ENCODE results near the gene KRT6B.
"Not testable (repeated sequence)": the region's sequence is repeated elsewhere in the genome, so short reads cannot be mapped to it uniquely, and the experiment has no call there.

The KRT6B gene

DNA sequence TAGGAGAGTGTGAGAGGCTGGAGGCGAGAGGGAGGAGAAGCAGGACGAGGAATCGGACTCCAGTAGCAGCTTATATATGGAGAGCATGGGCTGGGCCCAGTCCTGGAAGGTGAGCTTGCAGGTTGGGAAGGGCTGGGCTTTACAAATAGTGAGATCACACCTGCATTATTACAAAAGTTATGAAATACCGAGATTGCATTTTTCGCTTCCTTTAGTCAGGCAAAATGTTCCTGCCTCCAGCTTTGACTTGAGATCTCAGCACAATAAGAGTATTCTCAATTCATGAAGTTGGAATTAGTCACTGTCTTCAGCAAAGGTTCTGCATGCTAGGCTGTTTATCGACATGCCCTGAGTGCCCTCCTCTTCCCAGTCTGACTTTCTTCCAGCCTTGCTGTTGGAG lies at the start of gene KRT6B:
TSS of gene KRT6B (minus strand) at position 46 of the 400 bp plus-strand sequence. CDS start 68 bp downstream, outside the sequence.
- DNase-seq (ENCODE audit: low spot score), result no peak

DNA sequence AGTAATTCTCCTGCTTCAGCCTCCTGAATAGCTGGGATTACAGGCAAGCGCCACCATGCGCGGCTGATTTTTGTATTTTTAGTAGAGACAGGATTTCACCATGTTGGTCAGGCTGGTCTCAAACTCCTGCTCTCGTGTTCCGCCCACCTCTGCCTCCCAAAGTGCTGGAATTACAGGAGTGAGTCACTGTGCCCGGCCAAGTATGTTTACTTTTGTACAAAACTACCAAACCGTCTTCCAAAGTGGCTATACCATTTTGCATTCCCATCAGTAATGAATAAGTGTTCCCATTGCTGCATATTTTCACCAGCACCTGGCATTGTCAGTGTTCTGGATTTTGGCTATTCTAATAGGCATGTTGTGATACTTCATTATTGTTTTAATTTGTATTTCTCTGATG lies 49.5 kb upstream of the KRT6B start:
- no peak for DNase-seq (ENCODE audit: low spot score)

DNA sequence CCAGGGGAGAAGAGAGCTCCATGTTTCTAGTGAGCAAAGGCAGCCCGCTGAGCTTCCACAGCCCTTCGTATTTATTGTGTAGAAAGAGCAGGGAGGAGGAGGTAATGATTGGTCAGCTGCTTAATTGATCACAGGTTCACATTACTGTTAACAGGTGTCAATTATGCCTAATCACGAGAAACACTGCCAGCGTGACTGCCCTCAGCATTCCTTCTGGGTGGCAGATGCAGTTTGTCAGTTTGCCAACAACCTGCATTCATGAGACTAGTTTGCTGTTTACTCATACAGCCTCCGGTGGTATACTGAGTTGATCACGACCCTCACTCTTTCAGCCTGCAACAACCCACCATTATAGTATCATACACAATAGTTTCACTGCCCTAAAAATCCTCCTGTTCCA lies 48.6 kb upstream of the KRT6B start:
- DNase-seq (ENCODE audit: low spot score), result not testable (repeated sequence)

DNA sequence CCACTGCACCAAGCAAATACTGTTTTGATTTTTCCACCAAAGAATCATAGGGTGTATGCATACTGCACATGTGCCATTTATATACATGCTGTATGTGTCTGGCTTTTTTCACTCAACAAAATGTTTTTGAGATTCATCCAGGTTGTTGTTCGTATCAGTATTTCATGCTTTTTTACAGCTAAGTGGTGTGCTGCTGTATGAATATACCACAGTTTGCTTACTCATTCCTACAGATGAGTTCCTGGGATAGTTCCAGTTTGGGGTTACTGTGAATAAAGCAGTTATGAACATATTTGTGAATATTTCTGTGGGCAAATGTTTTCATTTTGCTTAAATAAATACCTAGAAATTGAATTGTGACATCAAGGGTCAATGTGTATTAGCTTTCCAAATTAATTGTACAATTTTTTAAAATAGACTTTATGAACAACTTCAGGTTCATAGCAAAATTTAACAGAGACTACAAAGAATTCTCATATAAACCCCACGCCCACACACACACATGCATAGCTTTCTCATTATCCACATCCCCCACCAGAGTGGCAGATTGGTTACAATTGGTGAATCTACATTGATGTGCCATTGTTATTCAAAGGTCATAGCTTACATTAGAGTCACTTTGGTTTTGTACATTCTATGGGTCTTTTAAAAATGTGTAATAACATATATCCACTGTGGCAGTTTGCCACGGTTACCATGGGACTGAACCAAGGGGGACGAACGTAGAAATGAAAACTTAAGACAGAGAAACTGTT lies 48.0 kb upstream of the KRT6B start:
- no peak for DNase-seq (ENCODE audit: low spot score)

DNA sequence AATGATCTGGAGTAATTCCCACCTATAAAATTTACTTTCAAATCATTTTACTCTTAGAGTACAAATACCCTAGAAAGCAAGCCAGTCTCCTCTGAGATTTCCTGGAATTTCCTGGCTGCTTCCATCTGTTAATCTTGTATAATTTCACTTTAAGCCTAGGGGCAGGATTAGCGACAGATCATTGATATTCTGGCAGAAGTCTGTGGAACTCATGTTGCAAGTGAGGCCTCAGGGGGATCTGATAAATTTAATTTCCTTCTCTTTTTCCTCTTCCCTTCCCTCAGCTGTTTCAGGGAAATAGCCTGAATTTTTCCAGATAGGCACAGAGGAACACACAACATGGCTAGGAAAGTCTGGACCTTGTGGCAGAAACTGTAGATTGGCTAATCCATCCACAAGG lies 47.0 kb upstream of the KRT6B start:
- DNase-seq (ENCODE audit: low spot score), result no peak

DNA sequence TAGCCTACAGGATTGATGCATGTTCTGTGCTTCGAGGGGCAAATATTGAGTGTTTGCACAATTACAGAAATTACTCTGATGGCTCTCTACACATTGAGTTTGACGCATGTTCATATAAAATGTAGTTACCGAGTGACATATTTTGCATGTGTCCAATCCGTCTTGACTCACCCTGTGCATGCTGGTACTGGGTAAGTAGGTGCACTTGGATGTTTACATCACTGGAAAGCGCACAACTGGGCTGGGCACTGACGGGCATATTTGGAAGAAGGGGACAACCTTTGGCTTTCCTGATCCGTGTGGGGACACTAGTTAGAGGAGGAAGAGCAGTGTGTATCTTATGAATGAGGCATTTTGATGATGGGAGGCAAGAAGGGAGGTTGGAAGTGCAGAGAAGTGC lies 46.0 kb upstream of the KRT6B start:
- DNase-seq (ENCODE audit: low spot score), result no peak

DNA sequence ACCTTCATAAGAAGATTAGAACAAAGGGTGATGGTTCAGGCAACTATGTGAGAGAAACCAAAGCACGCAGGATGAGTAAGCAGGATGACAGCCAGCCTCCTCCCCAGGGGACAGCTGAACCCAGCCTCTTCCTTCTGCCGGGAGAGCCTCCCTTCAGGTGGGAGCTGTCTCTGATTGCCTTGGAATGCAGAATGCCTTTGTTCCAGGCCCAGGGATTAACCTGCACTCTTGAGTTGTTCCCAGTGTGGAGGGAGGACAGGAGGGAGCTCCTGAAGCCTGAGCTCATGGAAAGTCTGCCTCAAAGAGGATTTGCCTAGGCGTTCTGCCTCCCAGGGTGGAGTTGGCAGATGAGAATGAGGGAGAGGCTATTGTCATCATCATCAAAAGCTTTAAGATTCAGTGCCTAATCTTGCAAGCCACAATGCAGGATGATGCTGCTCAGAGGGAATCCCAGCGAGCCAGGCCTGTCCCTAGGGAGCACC lies 44.7 kb upstream of the KRT6B start:
- DNase-seq (ENCODE audit: low spot score), result no peak

DNA sequence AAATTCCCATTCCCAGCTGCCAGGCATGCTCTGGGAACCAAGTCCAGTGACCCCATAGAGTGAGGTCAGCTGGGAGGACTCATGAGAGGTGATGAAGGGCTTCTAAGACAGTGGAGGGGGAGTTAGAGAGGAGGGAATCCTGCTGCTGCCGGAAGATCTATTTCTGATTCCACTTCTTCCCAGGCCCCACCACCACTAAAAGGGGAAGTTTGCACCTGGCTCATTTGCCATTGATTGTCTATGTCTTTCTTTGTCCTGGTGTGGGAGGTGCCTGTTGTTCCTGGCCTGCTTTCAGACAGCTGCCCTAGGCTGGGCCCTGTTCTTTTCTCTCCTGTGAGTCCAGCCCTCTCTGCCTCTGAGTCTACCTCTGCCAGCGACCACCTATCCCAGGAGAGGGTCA lies 44.1 kb upstream of the KRT6B start:
- no peak for DNase-seq (ENCODE audit: low spot score)

DNA sequence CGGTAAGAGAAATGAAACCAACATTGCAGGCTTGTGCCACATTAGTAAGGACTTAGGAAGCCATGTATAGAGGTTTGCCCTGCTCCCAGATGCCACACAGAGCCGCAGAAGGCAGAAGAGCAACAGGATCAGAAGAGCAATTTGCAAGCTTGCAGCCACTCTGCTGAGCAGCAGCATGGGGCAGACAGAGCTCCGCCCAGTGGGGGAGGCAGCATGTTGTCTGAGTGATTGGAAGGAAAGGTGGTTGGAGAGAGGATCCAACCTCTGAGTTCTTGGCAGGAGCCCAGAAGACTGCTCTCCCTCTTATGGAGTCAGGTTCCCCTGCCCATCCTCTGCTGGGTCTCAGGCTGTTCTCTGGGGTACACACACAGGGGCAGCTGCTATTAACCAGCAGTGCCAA lies 43.4 kb upstream of the KRT6B start:
- DNase-seq (ENCODE audit: low spot score), result no peak

DNA sequence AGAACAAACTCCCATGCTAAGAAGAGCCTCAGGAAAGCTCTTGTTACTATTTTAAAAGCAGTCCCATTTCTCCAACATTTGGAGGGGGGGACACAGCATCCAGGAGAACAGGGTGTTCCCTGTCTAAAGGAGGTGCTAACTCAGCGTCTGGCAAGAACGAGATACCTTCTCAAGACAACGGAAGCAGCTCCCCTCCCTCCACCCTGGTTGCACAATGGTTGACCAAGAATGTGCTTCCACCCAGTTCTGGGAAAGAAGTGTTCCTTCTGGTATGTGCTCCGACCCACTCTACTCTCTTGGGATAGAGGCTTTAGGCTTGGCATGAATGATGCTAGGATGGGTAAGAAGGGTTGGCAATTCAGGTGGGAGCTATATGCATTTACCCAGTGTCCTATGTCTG lies 42.6 kb upstream of the KRT6B start:
- no peak for DNase-seq (ENCODE audit: low spot score)

DNA sequence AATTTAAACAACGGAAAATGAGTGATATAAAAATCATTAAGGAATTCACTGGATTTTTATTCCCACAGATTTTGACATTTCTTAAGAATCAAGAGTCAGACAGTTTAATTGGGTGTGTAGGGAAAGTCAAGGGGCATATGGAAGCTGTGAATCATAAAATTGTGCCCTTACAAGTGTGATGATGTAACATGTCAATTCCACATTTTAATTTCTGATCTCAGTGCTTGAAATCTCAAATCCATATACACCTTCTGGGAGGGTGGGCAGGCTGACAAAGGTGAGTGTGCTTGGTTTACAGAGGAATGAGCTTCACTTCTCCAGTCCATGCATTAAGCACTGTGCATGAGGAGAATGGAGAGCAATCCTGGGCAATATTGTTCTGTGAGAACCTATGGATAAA lies 42.2 kb upstream of the KRT6B start:
- no peak for DNase-seq (ENCODE audit: low spot score)

DNA sequence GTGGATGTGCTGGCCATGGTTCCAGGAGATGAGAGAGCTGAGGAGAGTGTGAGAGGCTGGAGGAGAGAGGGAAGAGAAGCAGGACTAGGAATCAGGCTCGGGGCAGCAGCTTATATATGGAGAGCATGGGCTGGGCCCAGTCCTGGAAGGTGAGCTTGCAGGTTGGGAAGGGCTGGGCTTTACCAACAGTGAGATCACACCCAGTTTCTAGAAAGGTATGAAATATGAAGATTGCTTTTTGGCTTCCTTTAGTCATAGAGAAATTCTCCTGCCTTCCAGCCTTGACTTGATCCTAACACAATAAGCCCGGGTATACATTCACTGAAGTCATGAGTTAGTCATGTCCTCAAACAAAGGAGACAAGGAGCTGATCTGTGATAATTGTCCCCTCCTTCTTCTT lies 41.2 kb upstream of the KRT6B start, which contains the start of gene KRT6A:
TSS of gene KRT6A (minus strand) at position 86 of the 400 bp plus-strand sequence. CDS start at position 17, 69 bp downstream.
- no peak for DNase-seq (ENCODE audit: low spot score)

DNA sequence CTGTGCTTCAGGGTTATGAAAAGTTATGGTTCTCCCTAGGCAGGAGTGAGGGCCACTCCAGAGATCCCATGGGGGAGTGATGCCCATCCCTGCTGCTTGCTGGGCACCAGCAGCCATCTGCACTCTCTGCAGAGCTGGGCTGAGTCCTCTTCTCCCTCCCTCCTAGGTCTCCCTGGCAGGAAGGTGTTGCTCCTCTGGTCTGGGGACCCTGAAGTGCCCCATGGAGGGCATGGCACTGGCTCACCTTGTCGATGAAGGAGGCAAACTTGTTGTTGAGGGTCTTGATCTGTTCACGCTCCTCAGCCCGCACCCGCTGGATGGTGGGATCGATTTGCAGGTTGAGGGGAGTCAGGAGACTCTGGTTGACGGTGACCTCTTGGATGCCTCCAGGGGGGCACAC lies 40.5 kb upstream of the KRT6B start:
- DNase-seq (ENCODE audit: low spot score), result not testable (repeated sequence)

DNA sequence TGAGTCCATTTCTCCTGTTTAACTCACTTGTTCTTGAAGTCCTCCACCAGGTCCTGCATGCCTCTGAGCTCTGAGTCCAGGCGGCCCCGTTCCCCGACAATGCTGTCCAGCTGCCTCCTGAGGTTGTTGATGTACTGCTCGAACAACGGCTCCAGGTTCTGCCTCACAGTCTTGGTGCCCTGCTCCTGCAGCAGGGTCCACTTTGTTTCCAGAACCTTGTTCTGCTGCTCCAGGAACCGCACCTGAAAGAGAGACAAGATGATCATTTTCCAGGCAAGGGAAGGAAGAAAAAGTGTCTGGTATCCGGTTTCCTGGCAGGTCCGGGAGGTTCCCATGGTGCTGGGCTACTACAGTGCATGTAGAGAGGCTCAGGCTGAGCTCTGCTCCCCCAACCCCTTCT lies 39.5 kb upstream of the KRT6B start:
- not testable (repeated sequence) for DNase-seq (ENCODE audit: low spot score)

DNA sequence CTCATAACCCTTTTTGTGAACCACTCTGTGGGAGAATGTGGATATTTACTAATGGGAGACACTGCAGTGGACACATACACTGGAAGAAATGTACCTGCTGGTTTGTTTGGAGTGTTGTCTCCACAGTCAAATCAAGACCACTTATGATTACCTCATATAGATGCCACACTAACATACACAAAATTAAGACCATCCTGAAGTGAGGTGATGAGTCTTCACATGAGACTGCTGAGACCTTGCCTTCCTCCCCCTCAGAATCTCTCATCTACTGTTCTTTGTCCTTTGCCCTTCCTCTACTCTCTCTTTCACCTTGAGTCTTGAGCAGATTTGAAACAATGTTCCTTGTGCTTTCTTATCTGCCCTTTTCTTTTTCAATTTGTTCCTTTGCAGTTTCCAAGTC lies 36.8 kb upstream of the KRT6B start:
- DNase-seq (ENCODE audit: low spot score), result no peak

DNA sequence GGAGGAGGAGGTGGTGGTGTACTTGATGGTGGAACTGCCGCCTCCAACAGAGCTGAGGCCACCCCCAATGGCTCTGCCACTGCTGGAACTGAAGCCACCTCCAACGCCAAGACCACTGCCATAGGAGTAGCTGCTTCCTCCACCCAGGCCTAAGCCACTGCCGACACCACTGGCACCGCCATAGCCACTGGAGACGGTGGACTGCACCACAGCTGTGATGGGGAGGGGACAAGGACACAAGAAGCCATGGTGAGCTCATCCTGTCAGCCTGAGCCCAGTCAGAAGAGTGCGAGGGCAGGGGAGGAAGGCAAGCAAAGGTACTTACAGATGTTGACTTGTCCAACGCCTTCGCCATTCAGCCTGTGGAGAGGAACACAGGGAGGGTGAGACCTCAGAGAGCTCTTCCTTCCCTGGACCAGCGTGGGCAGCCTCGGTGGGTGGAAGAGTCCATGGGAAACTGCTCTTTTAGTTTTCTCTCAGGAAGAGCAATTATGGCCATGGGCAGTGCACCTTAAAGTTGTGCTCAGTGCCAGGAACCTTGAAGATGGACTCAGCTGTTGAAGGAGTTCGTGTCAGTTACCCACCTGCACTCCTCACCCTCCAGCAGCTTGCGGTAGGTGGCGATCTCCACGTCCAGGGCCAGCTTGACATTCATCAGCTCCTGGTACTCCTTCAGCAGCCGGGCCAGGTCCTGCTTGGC lies 35.9 kb upstream of the KRT6B start:
- not testable (repeated sequence) for DNase-seq (ENCODE audit: low spot score)

DNA sequence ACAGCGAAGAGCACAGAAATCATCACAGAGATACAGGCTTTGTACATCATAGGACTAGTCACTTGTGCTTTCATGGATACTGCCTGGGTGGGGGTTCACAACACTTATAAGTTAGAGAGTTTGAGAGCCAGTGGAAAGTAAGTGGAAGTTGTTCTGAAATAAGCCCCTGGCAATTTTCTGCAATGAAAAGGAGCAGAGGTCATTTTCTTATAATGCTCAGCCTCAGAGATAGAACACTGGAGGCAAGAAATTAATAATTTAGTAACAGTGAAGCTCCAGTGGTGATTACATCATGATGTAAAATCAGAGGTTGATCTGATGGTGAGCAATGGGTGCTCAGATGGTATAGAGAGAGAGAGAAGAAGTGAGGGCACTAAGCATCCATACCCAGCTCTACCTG lies 35.3 kb upstream of the KRT6B start:
- DNase-seq (ENCODE audit: low spot score), result no peak

DNA sequence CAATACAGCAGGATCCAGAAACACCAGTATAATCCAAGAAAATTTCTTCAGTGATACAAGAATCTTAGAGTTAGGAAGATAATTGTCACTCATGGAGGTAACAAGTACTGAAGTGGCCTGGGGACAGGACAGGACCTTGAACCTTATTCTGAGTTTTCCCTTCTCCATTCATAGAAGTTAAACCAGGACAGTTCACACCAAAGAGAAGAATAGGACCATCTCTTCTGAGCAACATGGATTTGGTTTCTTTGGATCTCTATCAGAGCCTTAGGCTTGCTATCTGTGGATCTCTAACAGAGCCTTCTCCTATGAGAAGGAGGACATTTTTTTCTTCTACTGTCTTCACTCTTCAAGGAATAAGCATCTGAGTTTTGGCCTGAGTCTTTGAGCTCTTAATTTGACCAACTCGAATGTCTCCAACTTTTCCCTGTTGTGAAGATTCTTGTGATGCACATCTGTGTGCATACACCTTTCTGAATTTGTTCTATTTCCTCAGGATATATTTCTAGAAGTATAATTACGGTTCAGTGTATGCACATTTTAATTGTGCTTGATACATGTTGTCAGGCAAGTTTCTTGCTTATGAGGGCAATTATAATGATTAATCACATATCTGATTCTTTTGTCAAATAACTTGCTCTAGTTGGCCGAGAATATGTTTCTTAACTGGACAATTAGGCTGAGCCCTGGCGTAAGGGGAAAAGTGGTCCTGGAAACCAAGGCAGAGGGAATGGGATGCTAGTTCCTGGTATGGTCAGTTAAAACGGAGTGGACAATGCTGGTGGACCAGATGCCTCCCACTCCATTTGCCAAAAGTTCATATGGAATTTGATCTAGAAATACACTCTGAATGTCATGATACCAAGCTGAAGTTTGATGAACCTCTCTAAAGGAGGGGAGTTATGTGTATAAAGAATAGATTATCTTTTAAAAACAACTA lies 34.5 kb upstream of the KRT6B start:
- no peak for DNase-seq (ENCODE audit: low spot score)

DNA sequence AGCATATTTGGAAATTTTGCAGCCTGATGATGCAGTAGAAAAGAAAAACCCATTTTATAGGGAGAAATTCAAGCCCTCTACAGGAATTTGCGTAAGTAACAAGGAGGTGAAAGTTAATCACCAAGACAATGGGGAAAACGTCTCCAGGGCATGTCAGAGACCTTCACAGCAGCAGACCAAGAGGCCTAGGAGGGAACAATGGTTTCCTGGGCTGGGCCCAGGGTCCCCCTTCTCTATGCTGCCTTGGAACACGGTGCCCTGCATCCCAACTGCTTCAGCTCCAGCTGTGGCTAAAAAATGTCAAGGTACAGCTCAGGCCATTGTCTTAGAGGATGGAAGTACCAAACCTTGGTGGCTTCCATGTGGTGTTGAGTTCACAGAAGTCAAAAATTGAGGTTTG lies 28.1 kb upstream of the KRT6B start:
- DNase-seq (ENCODE audit: low spot score), result no peak

DNA sequence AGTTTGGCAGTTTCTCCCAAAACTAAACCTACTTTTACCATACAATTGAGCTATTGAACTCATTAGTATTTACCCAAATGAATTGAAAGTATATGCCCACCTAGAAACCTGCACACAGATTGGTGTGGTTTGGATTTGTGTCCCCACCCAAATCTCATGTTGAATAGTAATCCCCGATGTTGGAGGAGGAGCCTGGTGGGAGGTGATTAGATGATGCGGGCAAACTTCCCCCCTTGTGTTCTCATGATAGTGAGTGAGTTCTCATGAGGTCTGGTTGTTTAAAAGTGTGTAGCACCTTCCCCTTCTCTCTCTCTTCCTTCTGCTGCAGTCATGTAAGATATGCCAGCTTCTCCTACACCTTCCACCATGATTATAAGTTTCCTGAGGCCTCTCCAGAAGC lies 25.7 kb upstream of the KRT6B start:
- DNase-seq (ENCODE audit: low spot score), result no peak

DNA sequence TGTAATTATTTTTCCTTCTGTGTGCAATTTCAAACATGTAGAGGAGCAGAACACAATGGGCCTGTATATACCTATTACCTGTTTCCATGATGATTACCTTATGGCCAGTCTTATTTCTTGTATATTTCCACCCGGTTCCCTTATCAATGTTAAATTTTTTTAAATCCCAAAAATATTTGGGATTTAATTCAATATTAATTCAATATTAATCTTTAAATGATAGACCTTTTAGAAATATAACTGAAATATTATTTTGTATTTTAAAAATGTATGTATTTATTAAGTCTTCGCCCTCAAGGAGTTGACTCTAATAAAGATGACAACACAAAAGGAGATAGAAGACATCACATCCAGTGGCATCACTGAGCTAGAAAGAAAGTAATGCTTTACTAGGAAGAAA lies 22.3 kb upstream of the KRT6B start:
- no peak for DNase-seq (ENCODE audit: low spot score)

DNA sequence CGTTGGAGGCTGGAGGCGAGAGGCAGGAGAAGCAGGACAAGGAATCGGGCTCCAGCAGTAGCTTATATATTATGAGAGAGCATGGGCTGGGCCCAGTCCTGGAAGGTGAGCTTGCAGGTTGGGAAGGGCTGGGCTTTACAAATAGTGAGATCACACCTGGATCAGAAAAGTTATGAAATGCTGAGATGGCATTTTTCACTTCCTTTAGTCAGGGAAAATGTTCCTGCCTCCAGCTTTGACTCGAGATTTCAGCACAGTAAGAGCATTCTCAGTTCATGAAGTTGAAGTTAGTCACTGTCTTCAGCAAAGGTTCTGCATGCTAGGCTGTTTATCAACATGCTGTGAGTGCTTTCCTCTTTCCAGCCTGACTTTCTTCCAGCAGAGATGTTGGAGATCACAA lies 21.8 kb upstream of the KRT6B start, which contains the start of gene KRT6C:
TSS of gene KRT6C (minus strand) at position 38 of the 400 bp plus-strand sequence. CDS start 68 bp downstream, outside the sequence.
- DNase-seq (ENCODE audit: low spot score), result no peak

Data from kidney capillary endothelial cell (primary cell).